Parietal lobe (tissue), 1 donor: ENCODE data around the gene MAGEA4. TPM values are rescaled to one million over a fixed set of nuclear protein-coding genes. Genes with fewer than 3 reads are reported as not detected.

Experiments
- total RNA-seq: library from RNA; depleted of rRNA; stranded (reverse); fragments of >200 nt; gene quantifications from one replicate; pipeline ENCODE4 v1.2.3, GENCODE V29; 2014

MAGEA4 gene
- not detected for total RNA-seq

GRCh38 chrX:151912780-151913179 lies at the start of gene MAGEA4:
TSS of gene MAGEA4 (plus strand) at chrX:151912889. CDS start at chrX:151923665, 10,776 bp downstream.

Other genes with a start within 250 kb of the MAGEA4 start
- gene PRRG3, start 217.4 kb upstream of the MAGEA4 start, total RNA-seq = 15.0 TPM
- not detected for gene FATE1, start 196.9 kb upstream of the MAGEA4 start, total RNA-seq
- not detected for gene CNGA2, start 178.1 kb upstream of the MAGEA4 start, total RNA-seq
- gene GABRE, start 61.8 kb downstream of the MAGEA4 start, total RNA-seq = 3.1 TPM
- gene MAGEA10, start 225.7 kb downstream of the MAGEA4 start, total RNA-seq = not detected